ENCODE data around the gene PLD2. TPM values are rescaled to one million over a fixed set of nuclear protein-coding genes. Genes with fewer than 3 reads are reported as not detected.

Gene PLD2
- total RNA-seq, result 18.0 and 18.8 TPM in 2 replicates

GRCh38 chr17:4806777-4807604 lies at the start of gene PLD2:
TSS of gene PLD2 (plus strand) at chr17:4807152. CDS start at chr17:4807773, 621 bp downstream.

GRCh38 chr17:4771519-4772234 lies 35.3 kb upstream of the PLD2 start, which contains the start of gene TM4SF5:
TSS of gene TM4SF5 (plus strand) at chr17:4771886. CDS start at chr17:4771923, 37 bp downstream.

GRCh38 chr17:4786106-4786511 lies 20.8 kb upstream of the PLD2 start, which contains the start of gene VMO1:
TSS of gene VMO1 (minus strand) at chr17:4786364. CDS start at chr17:4786352, 12 bp downstream.

GRCh38 chr17:4788807-4789700 lies 17.9 kb upstream of the PLD2 start, which contains the start of gene GLTPD2:
TSS of gene GLTPD2 (plus strand) at chr17:4788964. CDS start at chr17:4789012, 48 bp downstream.

GRCh38 chr17:4802228-4802627 lies 4.7 kb upstream of the PLD2 start, which contains the start of gene C17orf114:
TSS of gene C17orf114 (minus strand) at chr17:4802328.

GRCh38 chr17:4833178-4833940 lies 26.4 kb downstream of the PLD2 start, which contains the start of gene MINK1:
TSS of gene MINK1 (plus strand) at chr17:4833340. CDS start at chr17:4833584, 244 bp downstream.

Other genes with a start within 250 kb of the PLD2 start
- gene GGT6, start 246.6 kb upstream of the PLD2 start, total RNA-seq, result not detected in 2 replicates
- gene SMTNL2, start 222.6 kb upstream of the PLD2 start, total RNA-seq, result 0.20 TPM in 1 of 2 replicates, not detected in the other
- gene ALOX15, start 165.5 kb upstream of the PLD2 start, total RNA-seq, result not detected in 2 replicates
- gene PELP1, start 103.0 kb upstream of the PLD2 start, total RNA-seq, result 38.2 and 40.3 TPM in 2 replicates
- gene ARRB2, start 96.5 kb upstream of the PLD2 start, total RNA-seq, result 15.3 and 18.1 TPM in 2 replicates
- 27.3 and 31.6 TPM in 2 replicates for gene MED11, start 75.7 kb upstream of the PLD2 start, total RNA-seq
- 0.07 and 0.10 TPM in 2 replicates for gene ZMYND15, start 67.3 kb upstream of the PLD2 start, total RNA-seq
- 10.3 and 11.9 TPM in 2 replicates for gene CXCL16, start 67.2 kb upstream of the PLD2 start, total RNA-seq
- gene TM4SF5, start 35.3 kb upstream of the PLD2 start, total RNA-seq, result not detected in 2 replicates
- 0.13 and 0.44 TPM in 2 replicates for gene VMO1, start 20.8 kb upstream of the PLD2 start, total RNA-seq
- not detected in 2 replicates for gene GLTPD2, start 18.2 kb upstream of the PLD2 start, total RNA-seq
- 334 and 357 TPM in 2 replicates for gene PSMB6, start 11.0 kb upstream of the PLD2 start, total RNA-seq
- gene MINK1, start 26.2 kb downstream of the PLD2 start, total RNA-seq, result 30.3 and 30.9 TPM in 2 replicates
- 0.30 and 0.93 TPM in 2 replicates for gene C17orf107, start 92.4 kb downstream of the PLD2 start, total RNA-seq
- gene CHRNE, start 95.9 kb downstream of the PLD2 start, total RNA-seq, result 1.5 and 2.5 TPM in 2 replicates
- gene GP1BA, start 125.1 kb downstream of the PLD2 start, total RNA-seq, result 0.05 TPM in 1 of 2 replicates, not detected in the other
- 45.6 and 62.0 TPM in 2 replicates for gene SLC25A11, start 132.9 kb downstream of the PLD2 start, total RNA-seq
- gene RNF167, start 133.1 kb downstream of the PLD2 start, total RNA-seq, result 41.0 and 49.0 TPM in 2 replicates
- 1,622 and 1,639 TPM in 2 replicates for gene PFN1, start 141.4 kb downstream of the PLD2 start, total RNA-seq
- 0.10 TPM in 1 of 2 replicates, not detected in the other for gene ENO3, start 144.0 kb downstream of the PLD2 start, total RNA-seq
- gene SPAG7, start 160.7 kb downstream of the PLD2 start, total RNA-seq, result 80.1 and 81.1 TPM in 2 replicates
- gene CAMTA2, start 180.5 kb downstream of the PLD2 start, total RNA-seq, result 11.8 and 14.2 TPM in 2 replicates
- gene INCA1, start 190.4 kb downstream of the PLD2 start, total RNA-seq, result 0.39 TPM in 1 of 2 replicates, not detected in the other
- gene KIF1C, start 190.8 kb downstream of the PLD2 start, total RNA-seq, result 90.9 and 96.7 TPM in 2 replicates
- 0.69 and 1.00 TPM in 2 replicates for gene SLC52A1, start 228.3 kb downstream of the PLD2 start, total RNA-seq